A204.1 (cell line): ENCODE data around the gene NIPSNAP2.
"Not testable (repeated sequence)": the region's sequence is repeated elsewhere in the genome, so short reads cannot be mapped to it uniquely, and the experiment has no call there.

ENCODE experiments used
- FAIRE-seq: peaks from 2 replicates; lab custom pipeline; 2012; peaks lifted over from hg19 to GRCh38; lab: Jason Lieb, UNC

Gene NIPSNAP2

GRCh38 chr7:56047446-56048116, 83.2 kb downstream of the NIPSNAP2 start:
- not testable (repeated sequence) for FAIRE-seq

DNA sequence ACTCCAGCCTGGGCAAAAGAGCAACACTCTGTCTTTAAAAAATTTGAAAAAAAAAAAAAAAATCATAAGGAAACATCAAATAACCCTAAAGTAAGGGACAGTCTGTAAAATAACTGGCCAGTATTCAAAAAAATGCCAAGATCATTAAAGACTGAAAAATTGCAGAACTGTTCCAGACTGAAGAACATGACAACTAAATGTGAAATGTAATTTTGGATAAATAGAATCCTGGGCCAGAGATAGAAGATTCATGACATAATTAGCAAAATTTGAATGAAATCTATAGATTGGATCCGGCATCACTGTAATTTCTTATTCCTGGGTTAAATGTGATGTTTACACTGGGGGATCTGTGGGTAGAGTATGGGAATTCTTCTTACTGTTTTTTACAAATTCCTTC, 83.9 kb downstream of the NIPSNAP2 start:
- no peak for FAIRE-seq

DNA sequence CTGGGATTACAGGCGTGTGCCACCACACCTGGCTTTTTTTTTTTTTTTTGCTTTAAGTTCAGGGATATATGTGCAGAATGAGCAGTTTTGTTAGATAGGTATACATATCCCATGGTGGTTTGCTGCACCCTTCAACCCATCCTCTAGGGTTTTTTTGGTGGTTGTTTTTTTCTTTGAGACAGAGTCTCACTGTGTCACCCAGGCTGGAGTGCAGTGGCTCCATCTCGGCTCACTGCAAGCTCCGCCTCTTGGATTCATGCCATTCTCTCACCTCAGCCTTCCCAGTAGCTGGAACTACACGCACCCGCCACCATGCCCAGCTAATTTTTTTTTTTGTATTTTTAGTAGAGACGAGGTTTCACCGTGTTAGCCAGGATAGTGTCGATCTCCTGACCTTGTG, 84.4 kb downstream of the NIPSNAP2 start:
- FAIRE-seq, result not testable (repeated sequence)
